ENCODE data around the gene GIMAP1.

GIMAP1 gene

DNA sequence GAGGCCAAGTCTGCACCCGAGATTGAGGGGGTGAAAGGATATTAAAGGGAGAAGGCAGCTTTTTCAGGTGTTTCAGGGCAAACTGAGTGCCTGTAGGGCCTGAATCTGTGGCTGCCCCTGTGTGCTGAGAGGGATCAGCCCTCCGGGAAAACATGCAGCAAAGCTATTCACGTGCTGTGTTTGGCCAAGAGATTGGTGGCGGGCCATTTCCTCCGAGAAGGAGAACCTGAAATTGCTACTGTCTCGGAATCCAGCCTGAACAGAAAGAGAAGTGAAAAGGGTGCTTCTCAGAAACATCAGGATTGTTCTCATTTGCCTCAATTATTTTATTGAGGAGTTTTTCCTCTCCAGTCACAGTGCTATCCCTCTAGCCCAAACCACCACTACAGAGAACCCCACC lies 36.8 kb downstream of the GIMAP1 start:
- no peak for DNase-seq

DNA sequence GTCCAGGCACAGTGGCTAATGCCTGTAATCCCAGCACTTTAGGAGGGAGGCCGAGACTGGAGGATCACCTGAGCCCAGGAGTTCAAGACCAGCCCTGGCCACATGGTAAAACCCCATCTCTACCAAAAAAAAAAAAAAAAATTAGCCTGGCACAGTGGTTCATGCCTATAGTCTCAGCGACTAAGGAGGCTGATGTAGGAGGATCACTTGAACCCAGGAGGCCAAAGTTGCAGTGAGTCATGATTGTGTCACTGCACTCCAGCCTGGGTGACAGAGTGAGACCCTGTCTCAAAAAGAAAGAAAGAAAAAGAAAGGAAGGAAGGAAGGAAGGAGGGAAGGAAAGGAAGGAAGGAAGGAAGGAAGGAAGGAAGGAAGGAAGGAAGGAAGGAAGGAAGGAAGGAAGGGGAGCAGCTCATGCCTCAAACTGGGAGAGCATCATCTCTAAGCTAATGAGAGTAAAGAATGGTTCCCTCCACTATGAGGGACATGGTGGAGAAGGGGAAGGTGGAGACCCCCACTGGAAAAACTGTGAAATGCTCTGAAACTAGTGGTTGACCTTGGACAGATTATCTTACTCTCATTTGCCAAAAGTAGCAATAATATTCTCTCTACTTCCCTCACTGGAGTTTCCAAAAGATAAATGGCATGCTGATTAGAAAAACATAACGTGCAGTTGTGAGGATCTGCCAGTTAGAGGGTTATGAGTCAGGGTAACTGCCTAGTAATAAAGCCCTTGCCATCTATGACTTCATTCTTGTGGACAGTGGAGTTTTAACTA lies 37.6 kb downstream of the GIMAP1 start:
- DNase-seq, result peak in 1 of 3 experiments; percentile 57

DNA sequence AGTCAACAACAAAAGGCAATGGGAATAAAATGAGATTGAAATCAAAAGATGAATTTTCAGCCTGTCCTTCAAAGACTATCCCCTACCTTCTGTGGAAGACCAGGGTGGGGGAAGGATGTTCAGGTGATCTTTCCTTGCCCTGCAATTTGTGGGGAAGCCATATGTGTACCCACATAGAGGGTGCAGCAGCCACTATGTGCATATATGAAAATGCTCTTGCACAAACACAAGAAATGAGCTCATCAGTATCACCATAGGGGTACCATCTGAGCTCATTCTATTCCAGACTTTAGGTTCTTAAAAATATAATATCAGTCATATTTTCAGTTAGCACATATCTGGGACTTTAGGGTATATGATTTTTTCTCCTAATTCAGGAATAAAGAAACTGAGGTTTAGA lies 38.5 kb downstream of the GIMAP1 start:
- no peak for DNase-seq

- DNase-seq, result no peak
These were observed 39.2 kb downstream of the GIMAP1 start for GRCh38 chr7:150755473-150756099.

- DNase-seq, result no peak
These were observed 39.8 kb downstream of the GIMAP1 start for GRCh38 chr7:150756166-150756565.

DNA sequence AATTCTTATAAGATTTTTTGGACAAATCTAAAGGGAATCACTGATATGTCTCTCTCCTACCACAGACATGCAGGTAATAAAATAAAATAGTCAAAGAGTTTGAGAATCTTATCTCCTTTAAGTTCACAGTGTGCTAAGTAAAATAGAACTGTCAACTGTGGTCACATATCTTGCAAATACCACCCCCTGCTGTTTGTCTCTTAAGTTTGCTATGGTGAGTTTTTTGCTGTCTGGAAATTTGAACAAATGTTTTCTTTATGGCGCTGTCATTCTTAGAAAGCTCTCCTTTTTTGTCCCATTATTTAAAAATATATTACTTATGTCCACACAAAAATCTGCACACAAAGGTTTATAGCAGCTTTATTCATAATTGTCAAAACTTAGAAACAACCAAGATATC lies 40.4 kb downstream of the GIMAP1 start:
- peak in 1 of 3 experiments; percentile 33 for DNase-seq

- DNase-seq, result no peak
These were observed 43.1 kb downstream of the GIMAP1 start for GRCh38 chr7:150759479-150759878.

DNA sequence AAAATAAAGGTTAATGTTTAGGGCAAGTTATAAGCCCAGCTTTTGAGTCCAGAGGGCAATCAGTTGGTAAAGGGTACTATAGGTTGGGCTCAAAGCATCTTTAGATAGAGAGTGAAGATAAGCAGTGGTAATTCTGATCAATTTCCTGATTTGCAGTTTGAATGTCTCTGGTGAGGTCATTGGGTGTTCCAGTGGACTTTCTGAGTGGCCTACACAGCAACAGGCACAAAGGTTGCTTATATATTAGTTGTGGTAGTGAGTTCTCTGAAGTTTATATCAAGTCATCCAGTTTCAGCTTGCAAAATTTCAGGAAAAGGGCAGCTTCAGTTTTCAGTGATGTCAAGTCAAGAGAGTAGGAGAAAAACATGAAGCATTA lies 49.9 kb downstream of the GIMAP1 start:
- no peak for DNase-seq

DNA sequence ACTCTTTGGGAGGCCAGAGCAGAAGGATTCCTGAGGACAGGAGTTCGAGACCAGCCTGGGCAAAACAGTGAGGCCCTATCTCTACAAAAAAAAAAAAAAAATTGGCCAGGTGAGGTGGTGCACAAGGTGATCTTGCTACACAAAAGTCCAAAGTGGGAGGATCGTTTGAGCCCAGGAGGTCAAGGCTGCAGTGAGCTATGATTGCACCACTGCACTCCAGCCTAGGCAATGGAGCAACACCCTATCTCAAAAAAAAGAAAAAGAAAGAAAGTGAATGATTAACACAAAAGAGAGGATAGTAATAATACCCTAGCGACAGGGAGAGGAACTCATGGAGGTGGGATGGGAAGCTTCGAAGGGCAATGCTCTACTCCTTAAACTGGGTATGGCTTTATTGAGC lies 53.4 kb downstream of the GIMAP1 start:
- no peak for DNase-seq
